Body of pancreas (tissue), 4 donors: Measurements from ENCODE around the gene SORL1. TPM values are rescaled to one million over a fixed set of nuclear protein-coding genes. Genes with fewer than 3 reads are reported as not detected.

ENCODE experiments used
- ATAC-seq: fragments of 150-250 bp; one replicate; pipeline ENCODE4 v1.9.1; 2016
- DNase-seq, 4 donors: peaks; one replicate each; pipeline ENCODE4 v3.0.0-alpha.2; 2019
- H3K27ac ChIP-seq, 4 donors: fragments of 200-600 bp; sonication (generic); 1 replicate in 3 of 4; 2 replicates in 1 of 4; pipeline versions ENCODE4 v1.5.1 to v1.6.1; 2016 to 2019; ENCODE audit warnings: mild to moderate bottlenecking in 1 of 4, mixed read lengths in 1 of 4, moderate library complexity in 1 of 4
- H3K27me3 ChIP-seq, 2 donors: fragments of 200-600 bp; sonication (generic); one replicate each; pipeline ENCODE4 v1.6.0; 2016; ENCODE audit warnings: mild to moderate bottlenecking in 1 of 2
- H3K36me3 ChIP-seq, 2 donors: fragments of 200-600 bp; sonication (generic); replicated peaks in 1 of 2; 2 replicates each; pipeline ENCODE4 v1.5.1; 2016; ENCODE audit warnings: low read depth in 2 of 2; ENCODE audit not compliant: insufficient read depth in 1 of 2
- H3K4me1 ChIP-seq: fragments of 200-600 bp; sonication (generic); one replicate; pipeline ENCODE4 v1.6.0; 2016
- H3K4me3 ChIP-seq, 2 donors: fragments of 200-600 bp; sonication (generic); 1 replicate in 1 of 2; 2 replicates in 1 of 2; pipeline ENCODE4 v1.5.1; 2016 to 2019
- H3K9me3 ChIP-seq, 3 donors: fragments of 200-600 bp; sonication (generic); 1 replicate in 2 of 3; 2 replicates in 1 of 3; pipeline ENCODE4 v1.5.1; 2016
- CTCF ChIP-seq, 7 experiments: fragments of 450-650 bp in 4 of 7; fragments of 200-600 bp in 3 of 7; sonication (generic) in 3 of 7; IDR thresholded peaks; one replicate each; pipeline ENCODE4 v1.5.1; 2016 to 2019; ENCODE audit warnings: antibody characterized with exemption in 7 of 7
- POLR2A ChIP-seq, 3 donors: fragments of 450-650 bp; IDR thresholded peaks; one replicate each; pipeline ENCODE4 v1.6.1; 2016; ENCODE audit warnings: antibody characterized with exemption in 3 of 3, mild to moderate bottlenecking in 2 of 3
- WGBS, 2 donors: methylation state at CpG; one replicate each; pipeline ENCODE4 v1.1.5; 2017; 5-methylcytosine and 5-hydroxymethylcytosine counted together
- intact Hi-C: fragments of 100-400 bp; cut with DNase I; formaldehyde crosslinking; loops from one replicate; pipeline ENCODE4 v1.15.1; 2023
- total RNA-seq, 2 donors: library from RNA; depleted of rRNA; stranded (reverse); fragments of >200 nt; gene quantifications; one replicate each; pipeline ENCODE4 v1.1.0, GENCODE V29; 2016

SORL1 gene
- total RNA-seq, 2 donors from 2014 or later: 25.1 to 26.5 TPM

GRCh38 chr11:121465709-121466062, 13.6 kb downstream of the SORL1 start:
- intact Hi-C loops: no loop called here
- 31 to 49% methylated on average over 8 of the region's 8 CpGs for WGBS, 2 donors
- ATAC-seq: peak; percentile 3
- no peaks in the 10 kb centered on the region for H3K9me3 ChIP-seq
- no peak for TF ChIP-seq CTCF (IDR thresholded peaks at IDR 0.05)
- no peak for TF ChIP-seq POLR2A (IDR thresholded peaks at IDR 0.05)
- peak overlapping the region; percentile 61 to 83 (median 78) for H3K27ac ChIP-seq
- no peak overlapping the region for H3K4me3 ChIP-seq
- no peaks in the 10 kb centered on the region for H3K36me3 ChIP-seq
- H3K27me3 ChIP-seq: no peaks in the 10 kb centered on the region
- no peak for DNase-seq
- H3K4me1 ChIP-seq: peaks cover 28% of the 10 kb centered on the region

GRCh38 chr11:121466063-121466794, 14.1 kb downstream of the SORL1 start:
- DNase-seq (peak; percentile 81 to 92 (median 88)), ATAC-seq (peak; percentile 89)
- H3K27me3 ChIP-seq: no peaks in the 10 kb centered on the region
- peak in 1 of 3 donors; percentile 18 for TF ChIP-seq POLR2A (IDR thresholded peaks at IDR 0.05)
- no peak for TF ChIP-seq CTCF (IDR thresholded peaks at IDR 0.05)
- WGBS, 2 donors: 6 to 13% methylated on average over 8 of the region's 8 CpGs
- intact Hi-C loops: no loop called here
- peak overlapping the region; percentile 61 to 83 (median 78) for H3K27ac ChIP-seq
- no peak overlapping the region for H3K4me3 ChIP-seq
- H3K4me1 ChIP-seq: peaks cover 28% of the 10 kb centered on the region
- H3K9me3 ChIP-seq: no peaks in the 10 kb centered on the region
- H3K36me3 ChIP-seq: no peaks in the 10 kb centered on the region

DNA sequence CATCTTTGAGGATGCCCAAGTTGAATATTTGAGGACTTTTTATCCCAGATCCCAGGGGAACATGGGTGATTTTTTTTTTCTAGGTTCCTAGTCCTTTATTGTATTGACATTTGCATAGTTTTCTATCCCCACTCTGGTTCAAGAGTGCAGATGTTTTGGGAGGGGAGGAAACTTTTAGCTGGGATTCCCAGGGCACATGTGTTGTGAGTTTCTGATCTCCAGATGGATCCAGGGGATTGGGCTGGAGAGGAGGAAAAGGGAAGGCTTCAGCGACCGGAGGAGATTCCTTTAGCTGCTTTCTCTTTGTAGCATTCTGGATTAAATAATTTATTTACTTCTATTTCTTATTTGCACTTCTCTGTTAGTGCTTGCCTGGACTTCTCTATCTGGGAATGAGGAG, 15.4 kb downstream of the SORL1 start:
- Histone ChIP-seq H3K27me3 (no peaks in the 10 kb centered on the region), H3K4me3 (no peak overlapping the region), H3K4me1 (peaks cover 28% of the 10 kb centered on the region), H3K36me3 (no peaks in the 10 kb centered on the region), H3K9me3 (no peaks in the 10 kb centered on the region), H3K27ac (peak overlapping the region; percentile 48 to 83 (median 78))
- DNase-seq (no peak), ATAC-seq (no peak)
- WGBS, 2 donors: 63 to 76% methylated on average over 2 of the region's 2 CpGs
- intact Hi-C loops: no loop called here
- TF ChIP-seq POLR2A (IDR thresholded peaks at IDR 0.05) (no peak), CTCF (IDR thresholded peaks at IDR 0.05) (no peak)

DNA sequence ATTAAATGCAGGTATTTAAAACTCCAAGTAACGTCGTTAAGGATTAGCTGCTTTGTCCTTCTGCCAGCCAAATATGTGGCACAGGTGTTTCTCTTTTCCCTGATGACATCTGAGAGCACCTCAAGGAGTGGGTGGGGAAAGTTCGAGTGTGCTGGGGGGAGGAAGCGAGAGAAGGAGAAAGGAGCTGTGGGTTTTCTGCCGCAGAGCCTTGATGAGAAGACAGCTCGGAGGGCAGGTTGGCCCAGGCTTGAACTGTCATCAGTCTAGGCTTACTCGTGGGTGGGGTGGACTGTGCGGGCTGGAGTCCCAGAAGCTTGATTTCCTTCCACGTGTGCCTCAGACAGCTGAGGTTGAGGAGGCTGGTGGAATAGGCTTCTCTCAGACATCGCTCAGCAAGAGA, 15.9 kb downstream of the SORL1 start:
- ATAC-seq (no peak), DNase-seq (no peak)
- Histone ChIP-seq H3K9me3 (no peaks in the 10 kb centered on the region), H3K27me3 (no peaks in the 10 kb centered on the region), H3K36me3 (no peaks in the 10 kb centered on the region), H3K27ac (peak overlapping the region in 1 of 4 donors; percentile 79), H3K4me3 (no peak overlapping the region), H3K4me1 (peaks cover 28% of the 10 kb centered on the region)
- 42 to 46% methylated on average over 10 of the region's 10 CpGs for WGBS, 2 donors
- intact Hi-C loops: no loop called here
- TF ChIP-seq POLR2A (IDR thresholded peaks at IDR 0.05) (no peak), CTCF (IDR thresholded peaks at IDR 0.05) (no peak)

- H3K4me3 ChIP-seq: no peak overlapping the region
- H3K36me3 ChIP-seq: no peaks in the 10 kb centered on the region
- TF ChIP-seq CTCF (IDR thresholded peaks at IDR 0.05) (no peak), POLR2A (IDR thresholded peaks at IDR 0.05) (no peak)
- no peaks in the 10 kb centered on the region for H3K9me3 ChIP-seq
- no peak overlapping the region for H3K27ac ChIP-seq
- DNase-seq (no peak), ATAC-seq (no peak)
- peaks cover 25% of the 10 kb centered on the region for H3K4me1 ChIP-seq
- WGBS, 2 donors: 65 to 75% methylated on average over 5 of the region's 5 CpGs
- intact Hi-C loops: no loop called here
- no peaks in the 10 kb centered on the region for H3K27me3 ChIP-seq
Observed at GRCh38 chr11:121469910-121470309, 17.8 kb downstream of the SORL1 start.
